GM12872 (cell line): ENCODE measurements around the gene TMIE.

Source experiments
- TF ChIP-seq, protein P1 (sequence below): IDR thresholded peaks from 3 replicates; pipeline ENCODE4 v1.5.1; 2011; ENCODE audit warnings: low read depth, mild to moderate bottlenecking, low read length, moderate library complexity; ENCODE audit not compliant: insufficient read depth

TMIE gene

DNA sequence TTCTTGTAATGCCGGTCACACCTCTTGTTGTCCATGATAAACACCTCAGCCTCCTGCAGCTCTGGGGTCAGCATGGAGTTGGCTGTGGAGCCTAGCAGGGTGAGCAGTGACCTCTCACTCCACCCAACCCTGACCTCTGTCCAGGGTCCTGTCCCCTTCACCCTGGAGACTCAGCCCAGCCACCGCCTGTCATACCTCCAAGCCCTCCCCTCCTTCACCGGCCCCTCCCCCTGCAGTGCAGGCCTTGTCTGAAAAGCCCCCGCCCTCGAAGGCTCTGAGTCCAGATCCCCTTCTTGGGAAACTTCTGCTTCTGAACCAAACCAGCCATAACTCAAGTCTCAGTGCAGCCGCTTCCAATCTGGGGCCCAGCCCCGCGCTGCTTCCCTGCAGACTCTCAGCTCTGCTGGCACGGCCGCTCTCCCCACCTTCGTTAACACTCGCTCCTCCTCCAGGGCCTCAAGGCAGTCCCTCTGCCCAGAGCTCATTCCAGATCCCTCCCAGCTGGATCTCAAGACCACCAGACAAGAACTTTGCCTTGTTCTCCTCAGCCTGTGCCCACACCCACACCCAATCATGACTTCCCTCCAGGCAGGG, 41.9 kb downstream of the TMIE start:
- TF ChIP-seq, protein P1, sequence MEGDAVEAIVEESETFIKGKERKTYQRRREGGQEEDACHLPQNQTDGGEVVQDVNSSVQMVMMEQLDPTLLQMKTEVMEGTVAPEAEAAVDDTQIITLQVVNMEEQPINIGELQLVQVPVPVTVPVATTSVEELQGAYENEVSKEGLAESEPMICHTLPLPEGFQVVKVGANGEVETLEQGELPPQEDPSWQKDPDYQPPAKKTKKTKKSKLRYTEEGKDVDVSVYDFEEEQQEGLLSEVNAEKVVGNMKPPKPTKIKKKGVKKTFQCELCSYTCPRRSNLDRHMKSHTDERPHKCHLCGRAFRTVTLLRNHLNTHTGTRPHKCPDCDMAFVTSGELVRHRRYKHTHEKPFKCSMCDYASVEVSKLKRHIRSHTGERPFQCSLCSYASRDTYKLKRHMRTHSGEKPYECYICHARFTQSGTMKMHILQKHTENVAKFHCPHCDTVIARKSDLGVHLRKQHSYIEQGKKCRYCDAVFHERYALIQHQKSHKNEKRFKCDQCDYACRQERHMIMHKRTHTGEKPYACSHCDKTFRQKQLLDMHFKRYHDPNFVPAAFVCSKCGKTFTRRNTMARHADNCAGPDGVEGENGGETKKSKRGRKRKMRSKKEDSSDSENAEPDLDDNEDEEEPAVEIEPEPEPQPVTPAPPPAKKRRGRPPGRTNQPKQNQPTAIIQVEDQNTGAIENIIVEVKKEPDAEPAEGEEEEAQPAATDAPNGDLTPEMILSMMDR, result no peak

DNA sequence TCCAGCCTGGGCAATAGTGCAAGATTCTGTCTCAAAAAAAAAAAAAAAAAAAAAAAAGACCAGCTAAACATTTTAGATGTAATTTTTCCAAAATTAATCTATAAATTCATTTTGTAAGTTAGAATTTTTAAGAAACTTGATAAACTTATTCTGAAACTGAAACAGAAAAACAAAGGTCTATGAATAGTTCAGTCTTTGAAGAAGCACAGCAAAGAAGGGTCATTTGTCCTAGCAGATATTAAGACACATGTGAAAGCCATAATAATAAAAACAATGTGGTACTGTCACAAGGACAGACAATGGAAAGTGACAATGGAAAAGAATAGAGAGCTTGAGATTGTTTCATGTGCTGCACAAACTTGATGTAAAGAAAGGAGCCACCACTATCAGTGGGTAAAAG, 45.5 kb downstream of the TMIE start:
- TF ChIP-seq, protein P1, result no peak

DNA sequence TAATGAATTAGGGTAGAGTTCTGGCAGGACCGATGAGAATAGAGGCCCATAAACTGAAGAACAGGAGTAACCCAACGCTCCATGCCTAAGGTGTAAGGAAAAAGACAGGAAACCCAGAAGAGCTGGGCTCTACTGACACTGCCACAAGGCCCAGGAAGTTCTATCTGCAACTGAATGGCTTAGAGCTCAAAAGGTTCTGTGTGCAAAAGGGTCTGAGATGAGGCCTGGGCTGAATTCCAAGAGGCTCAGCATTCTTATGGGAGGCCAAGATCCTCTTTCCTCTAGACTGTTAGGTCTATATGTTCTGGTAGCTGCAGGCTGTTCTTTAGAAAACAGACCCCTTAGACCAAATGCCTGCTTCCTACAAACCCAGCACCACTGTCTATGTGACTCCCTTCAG, 47.0 kb downstream of the TMIE start:
- TF ChIP-seq, protein P1, result no peak

DNA sequence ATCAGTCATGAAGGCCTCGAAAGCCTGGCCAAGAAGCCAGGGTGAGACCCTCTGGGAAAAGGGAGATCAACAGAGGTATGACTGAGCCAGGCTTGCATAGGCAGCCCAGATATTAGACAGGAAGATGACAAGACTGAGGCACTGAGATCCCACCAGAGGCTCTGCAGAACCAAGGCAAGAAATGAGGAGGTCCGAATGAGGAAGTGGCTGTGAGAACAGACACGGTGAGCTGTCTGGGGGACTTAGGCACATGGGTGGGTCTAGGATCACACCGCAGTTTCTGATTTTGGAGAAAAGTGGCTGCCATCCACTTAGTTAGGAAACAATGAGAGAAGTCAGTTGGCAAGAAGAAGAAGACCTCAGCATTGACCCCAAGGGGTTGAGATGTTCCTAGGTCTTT, 47.9 kb downstream of the TMIE start:
- TF ChIP-seq, protein P1, result no peak

DNA sequence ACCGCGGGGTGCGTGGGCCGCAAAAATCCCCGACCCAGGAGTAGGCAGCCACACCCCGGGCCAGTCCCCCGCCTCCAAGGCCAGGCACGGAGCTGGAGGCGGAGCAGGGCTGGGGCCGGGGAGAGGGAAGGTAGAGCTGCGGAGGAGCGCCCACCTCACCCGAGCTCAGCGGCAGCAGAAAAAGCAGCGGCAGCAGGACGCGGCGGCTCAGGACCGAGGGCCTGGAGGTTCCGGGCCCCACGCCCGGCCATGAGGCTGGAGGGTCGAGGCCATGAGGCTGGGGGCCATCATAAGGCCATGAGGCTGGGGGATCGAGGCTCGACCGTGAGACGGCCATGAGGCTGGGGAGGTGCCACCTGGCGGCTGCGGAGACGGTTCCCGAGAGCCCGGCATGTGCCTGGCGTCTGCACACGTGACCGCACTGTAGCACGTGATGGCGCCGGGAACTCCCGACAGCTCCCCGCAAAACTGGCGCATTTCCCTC, 49.4 kb downstream of the TMIE start:
- TF ChIP-seq, protein P1, result no peak

DNA sequence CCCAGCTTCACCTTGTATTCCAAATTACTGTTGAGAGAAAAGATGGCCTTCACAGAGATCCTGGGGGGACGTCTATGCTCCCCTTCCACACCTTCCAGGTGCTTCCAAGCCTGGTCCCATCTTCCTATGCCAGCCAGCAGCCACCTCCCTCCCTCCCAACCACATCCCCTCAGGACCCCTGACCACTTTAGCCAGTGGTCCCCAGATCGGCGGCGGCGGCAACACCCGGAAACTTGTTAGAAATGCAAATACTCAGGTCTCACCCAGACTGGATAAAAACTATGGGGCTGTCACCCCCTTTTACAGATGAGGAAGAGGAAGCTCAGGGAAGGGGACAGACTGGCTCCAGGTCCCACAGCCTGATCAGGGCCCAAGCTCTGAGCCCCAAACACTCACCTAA, 54.5 kb downstream of the TMIE start:
- TF ChIP-seq, protein P1, result no peak

DNA sequence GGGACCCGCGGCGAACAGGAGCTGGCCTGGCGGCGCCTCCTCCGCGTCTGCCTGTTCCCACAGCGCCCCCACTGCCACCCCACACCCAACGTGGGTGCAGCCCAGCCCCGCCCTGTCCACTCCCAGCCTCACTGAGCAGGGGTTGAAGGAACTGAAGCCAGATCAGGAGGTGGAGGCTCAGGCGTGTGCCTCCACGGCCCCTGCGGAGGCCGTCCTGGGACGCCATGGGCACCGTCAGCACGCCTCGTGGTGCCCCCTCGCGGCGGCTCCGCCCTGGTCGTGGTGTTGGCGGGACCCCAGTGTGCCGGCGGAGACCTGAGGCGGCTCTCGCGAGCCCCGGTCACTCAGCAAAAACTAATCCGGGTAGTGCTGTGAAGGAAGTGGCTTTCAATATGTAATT, 55.5 kb downstream of the TMIE start:
- TF ChIP-seq, protein P1, result no peak
